H9 (cell line): Measurements from ENCODE around the gene TTC1. TPM values are rescaled to one million over a fixed set of nuclear protein-coding genes. Genes with fewer than 3 reads are reported as not detected.
"Not testable (repeated sequence)": the region's sequence is repeated elsewhere in the genome, so short reads cannot be mapped to it uniquely, and the experiment has no call there.

Experiments used
- DNase-seq: peaks from one replicate; pipeline ENCODE4 v3.0.0-alpha.2; 2017
- H2AFZ ChIP-seq: one replicate; pipeline ENCODE4 v1.6.1; 2013; ENCODE audit warnings: mild to moderate bottlenecking, low read length, control low read depth, moderate library complexity
- H2AK5ac ChIP-seq: 2 replicates; pipeline ENCODE4 v1.6.1; 2013; ENCODE audit warnings: low read length, control low read depth, mixed read lengths; ENCODE audit not compliant: insufficient read length
- H2BK120ac ChIP-seq: one replicate; pipeline ENCODE4 v1.6.1; 2013; ENCODE audit warnings: low read depth, mild to moderate bottlenecking, low read length, control low read depth, inconsistent platforms; ENCODE audit not compliant: poor library complexity, severe bottlenecking
- H2BK12ac ChIP-seq: 2 replicates; pipeline ENCODE4 v1.6.1; 2013; ENCODE audit warnings: low read length, control low read depth, mixed read lengths, low read depth; ENCODE audit not compliant: insufficient read length
- H2BK15ac ChIP-seq: 2 replicates; pipeline ENCODE4 v1.6.1; 2013; ENCODE audit warnings: low read depth, low read length, control low read depth
- H2BK20ac ChIP-seq: one replicate; pipeline ENCODE4 v1.6.1; 2013; ENCODE audit warnings: low read depth, mild to moderate bottlenecking, low read length, control low read depth, inconsistent platforms; ENCODE audit not compliant: poor library complexity, severe bottlenecking
- H2BK5ac ChIP-seq: 2 replicates; pipeline ENCODE4 v1.6.1; 2013; ENCODE audit warnings: low read length, control low read depth, mixed read lengths; ENCODE audit not compliant: insufficient read length
- H3K14ac ChIP-seq: 2 replicates; pipeline ENCODE4 v1.6.1; 2013; ENCODE audit warnings: low read length, control low read depth; ENCODE audit not compliant: insufficient read depth
- H3K18ac ChIP-seq: 2 replicates; pipeline ENCODE4 v1.6.1; 2013; ENCODE audit warnings: low read depth, mild to moderate bottlenecking, mixed read lengths, low read length, control low read depth; ENCODE audit not compliant: insufficient read length
- H3K23ac ChIP-seq: 2 replicates; pipeline ENCODE4 v1.6.1; 2013; ENCODE audit warnings: low read length, control low read depth, mixed read lengths, low read depth; ENCODE audit not compliant: insufficient read length
- H3K23me2 ChIP-seq: 2 replicates; pipeline ENCODE4 v1.6.1; 2013; ENCODE audit warnings: low read depth, mild to moderate bottlenecking, mixed read lengths, low read length, control low read depth; ENCODE audit not compliant: insufficient read length, poor library complexity, severe bottlenecking
- H3K27ac ChIP-seq: 2 replicates; pipeline ENCODE4 v1.5.1; 2013; ENCODE audit warnings: low read length, control low read depth, mixed read lengths, low read depth; ENCODE audit not compliant: insufficient read length
- H3K27me3 ChIP-seq: 2 replicates; pipeline ENCODE4 v1.6.1; 2013; ENCODE audit warnings: low read length, control low read depth, inconsistent platforms; ENCODE audit not compliant: insufficient read depth
- H3K4ac ChIP-seq: 2 replicates; pipeline ENCODE4 v1.6.1; 2013; ENCODE audit warnings: low read depth, mild to moderate bottlenecking, control low read depth, inconsistent platforms, low read length, moderate library complexity
- H3K4me1 ChIP-seq: 2 replicates; pipeline ENCODE4 v1.6.1; 2013; ENCODE audit warnings: low read length, control low read depth, inconsistent platforms; ENCODE audit not compliant: insufficient read depth
- H3K4me2 ChIP-seq: 2 replicates; pipeline ENCODE4 v1.6.1; 2013; ENCODE audit warnings: low read length, control low read depth, mixed read lengths; ENCODE audit not compliant: insufficient read length, insufficient read depth
- H3K56ac ChIP-seq: 2 replicates; pipeline ENCODE4 v1.6.1; 2013; ENCODE audit warnings: low read depth, mild to moderate bottlenecking, mixed read lengths, low read length, control low read depth; ENCODE audit not compliant: insufficient read length
- H3K79me1 ChIP-seq: 2 replicates; pipeline ENCODE4 v1.6.1; 2013; ENCODE audit warnings: low read depth, mild to moderate bottlenecking, moderate library complexity, low read length, control low read depth, inconsistent platforms; ENCODE audit not compliant: insufficient read depth, poor library complexity, severe bottlenecking
- H3K79me2 ChIP-seq: 2 replicates; pipeline ENCODE4 v1.6.1; 2013; ENCODE audit warnings: low read length, control low read depth, inconsistent platforms; ENCODE audit not compliant: insufficient read depth
- H3K9ac ChIP-seq: 2 replicates; pipeline ENCODE4 v1.6.1; 2013; ENCODE audit warnings: low read length, control low read depth, mixed read lengths; ENCODE audit not compliant: insufficient read length; ENCODE audit errors: extremely low read depth
- H3K9me3 ChIP-seq: one replicate; pipeline ENCODE4 v1.6.1; 2013; ENCODE audit warnings: low read depth, low read length, inconsistent platforms; ENCODE audit not compliant: control insufficient read depth
- H3T11ph ChIP-seq: one replicate; pipeline ENCODE4 v1.6.1; 2013; ENCODE audit warnings: mild to moderate bottlenecking, low read length, control low read depth, inconsistent platforms
- H4K20me1 ChIP-seq: one replicate; pipeline ENCODE4 v1.6.1; 2013; ENCODE audit not compliant: control insufficient read depth, insufficient read length, insufficient read depth
- H4K5ac ChIP-seq: 2 replicates; pipeline ENCODE4 v1.6.1; 2013; ENCODE audit warnings: low read depth, mild to moderate bottlenecking, mixed read lengths, low read length, control low read depth; ENCODE audit not compliant: insufficient read length
- H4K8ac ChIP-seq: replicated peaks from 2 replicates; pipeline ENCODE4 v1.6.1; 2013; ENCODE audit warnings: low read length, control low read depth, mixed read lengths, low read depth; ENCODE audit not compliant: insufficient read length
- H4K91ac ChIP-seq: 2 replicates; pipeline ENCODE4 v1.6.1; 2013; ENCODE audit warnings: low read depth, mild to moderate bottlenecking, moderate library complexity, mixed read lengths, low read length, control low read depth; ENCODE audit not compliant: insufficient read length
- H3K27ac Mint-ChIP-seq, 3 experiments: 2 replicates in 2 of 3; 3 replicates in 1 of 3; pipeline ENCODE4 v1.8.0; 2020 to 2021; ENCODE audit warnings: mixed read lengths in 3 of 3, mild to moderate bottlenecking in 1 of 3, moderate library complexity in 1 of 3
- H3K27me3 Mint-ChIP-seq: 2 replicates; pipeline ENCODE4 v1.8.0; 2021; ENCODE audit warnings: low read depth, mild to moderate bottlenecking, moderate library complexity, mixed read lengths
- H3K36me3 Mint-ChIP-seq, 3 experiments: 2 replicates in 2 of 3; 3 replicates in 1 of 3; pipeline ENCODE4 v1.8.0; 2020 to 2021; ENCODE audit warnings: low read depth in 3 of 3, mixed read lengths in 3 of 3; ENCODE audit not compliant: insufficient read depth in 1 of 3
- H3K4me1 Mint-ChIP-seq, 2 experiments: 2 replicates each; pipeline ENCODE4 v1.8.0; 2020; ENCODE audit warnings: mixed read lengths in 2 of 2
- H3K4me3 Mint-ChIP-seq, 2 experiments: 2 replicates in 1 of 2; 3 replicates in 1 of 2; pipeline ENCODE4 v1.8.0; 2020 to 2021; ENCODE audit warnings: mild to moderate bottlenecking in 2 of 2, mixed read lengths in 2 of 2, moderate library complexity in 1 of 2
- H3K9me3 Mint-ChIP-seq, 2 experiments: 2 replicates in 1 of 2; 3 replicates in 1 of 2; pipeline ENCODE4 v1.8.0; 2020; ENCODE audit warnings: mild to moderate bottlenecking in 2 of 2, mixed read lengths in 2 of 2, moderate library complexity in 1 of 2
- WGBS: extraction: QIAGEN DNeasy Blood & Tissue Kit; methylation state at CpG from one replicate; pipeline ENCODE4 v1.1.7; 2013; ENCODE audit warnings: missing lambda C conversion rate, low lambda C conversion rate, mixed read lengths; ENCODE audit not compliant: insufficient read length; ENCODE audit errors: extremely low coverage; 5-methylcytosine and 5-hydroxymethylcytosine counted together
- total RNA-seq: library from RNA; stranded (reverse); gene quantifications from 2 replicates; pipeline ENCODE4 v1.2.1, GENCODE V29; 2021
- TF ChIP-seq, protein P1 (sequence below): fragments of 200-600 bp; sonication (generic); conservative IDR thresholded peaks from 3 replicates; pipeline ENCODE4 v1.8.0; 2021; ENCODE audit warnings: antibody characterized with exemption, mild to moderate bottlenecking

Gene TTC1
- total RNA-seq, 1 experiment from 2014 or later, result 62.6 TPM

DNA sequence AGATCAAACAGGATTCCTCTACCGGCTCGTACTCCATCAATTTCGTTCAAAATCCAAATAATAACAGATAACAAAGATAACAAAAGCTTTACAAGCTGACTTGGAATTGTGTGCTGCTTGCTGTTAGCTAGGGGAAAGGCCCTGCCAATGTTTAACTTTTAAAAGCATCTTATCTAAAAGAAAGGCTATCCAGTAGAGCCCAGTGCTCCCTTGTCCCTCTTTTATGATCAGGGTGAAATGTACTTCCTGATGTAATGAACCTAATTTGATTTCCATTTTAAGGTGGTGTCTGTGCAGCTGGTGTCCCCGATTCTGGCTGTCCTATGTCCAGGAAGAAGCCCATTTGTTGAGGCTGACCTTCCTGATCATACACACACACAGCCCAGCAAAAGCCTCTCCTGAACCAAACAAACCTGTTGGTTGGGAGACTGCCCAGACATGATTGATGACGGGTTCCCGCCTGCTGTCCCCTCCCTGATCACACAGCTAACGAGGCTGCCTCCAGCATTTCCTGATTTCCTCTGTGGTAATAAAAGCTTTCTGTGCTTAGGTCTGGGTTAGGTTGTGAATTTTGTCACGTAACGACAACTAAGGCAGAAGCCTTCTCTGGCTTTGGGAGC is 56.2 kb downstream of the TTC1 start:
- no peak overlapping the region for H4K5ac ChIP-seq
- H3K79me1 ChIP-seq, result no peaks in the 10 kb centered on the region
- no peaks in the 10 kb centered on the region for H3K79me2 ChIP-seq
- no peaks in the 10 kb centered on the region for H4K20me1 ChIP-seq
- no peak overlapping the region for H2BK20ac ChIP-seq
- no peak for DNase-seq
- no peak overlapping the region for H2BK120ac ChIP-seq
- H2BK15ac ChIP-seq, result no peak overlapping the region
- H2BK5ac ChIP-seq, result no peak overlapping the region
- no peak overlapping the region for H3K9ac ChIP-seq
- no peaks in the 10 kb centered on the region; the same call in 1 of the 2 replicates for H3K4me1 ChIP-seq
- H3K4me1 Mint-ChIP-seq, result peaks cover 22 to 26% of the 10 kb centered on the region in 2 experiments
- no peak overlapping the region for H3K18ac ChIP-seq
- H3T11ph ChIP-seq, result no peak overlapping the region
- H2AFZ ChIP-seq, result no peak overlapping the region
- no peak overlapping the region for H3K27ac ChIP-seq
- no peak overlapping the region for H3K4ac ChIP-seq
- H3K23me2 ChIP-seq, result no peaks in the 10 kb centered on the region
- H3K27me3 ChIP-seq, result no peaks in the 10 kb centered on the region; the same call in 1 of the 2 replicates
- peaks cover 0 to 30% (median 13%) of the 10 kb centered on the region in 3 experiments; a peak in 5 of 7 replicates for H3K36me3 Mint-ChIP-seq
- H4K8ac ChIP-seq, result no peak overlapping the region
- H3K4me3 Mint-ChIP-seq, result no peak overlapping the region; a peak in 1 of 5 replicates
- no peak overlapping the region for H2BK12ac ChIP-seq
- H3K9me3 ChIP-seq, result no peaks in the 10 kb centered on the region
- no CpG with 5 or more reads among the region's 9 CpGs for WGBS
- no peak overlapping the region for H3K4me2 ChIP-seq
- TF ChIP-seq, protein P1, sequence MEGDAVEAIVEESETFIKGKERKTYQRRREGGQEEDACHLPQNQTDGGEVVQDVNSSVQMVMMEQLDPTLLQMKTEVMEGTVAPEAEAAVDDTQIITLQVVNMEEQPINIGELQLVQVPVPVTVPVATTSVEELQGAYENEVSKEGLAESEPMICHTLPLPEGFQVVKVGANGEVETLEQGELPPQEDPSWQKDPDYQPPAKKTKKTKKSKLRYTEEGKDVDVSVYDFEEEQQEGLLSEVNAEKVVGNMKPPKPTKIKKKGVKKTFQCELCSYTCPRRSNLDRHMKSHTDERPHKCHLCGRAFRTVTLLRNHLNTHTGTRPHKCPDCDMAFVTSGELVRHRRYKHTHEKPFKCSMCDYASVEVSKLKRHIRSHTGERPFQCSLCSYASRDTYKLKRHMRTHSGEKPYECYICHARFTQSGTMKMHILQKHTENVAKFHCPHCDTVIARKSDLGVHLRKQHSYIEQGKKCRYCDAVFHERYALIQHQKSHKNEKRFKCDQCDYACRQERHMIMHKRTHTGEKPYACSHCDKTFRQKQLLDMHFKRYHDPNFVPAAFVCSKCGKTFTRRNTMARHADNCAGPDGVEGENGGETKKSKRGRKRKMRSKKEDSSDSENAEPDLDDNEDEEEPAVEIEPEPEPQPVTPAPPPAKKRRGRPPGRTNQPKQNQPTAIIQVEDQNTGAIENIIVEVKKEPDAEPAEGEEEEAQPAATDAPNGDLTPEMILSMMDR, result no peak
- H3K27me3 Mint-ChIP-seq, result no peaks in the 10 kb centered on the region
- H3K56ac ChIP-seq, result no peak overlapping the region
- no peak overlapping the region for H3K23ac ChIP-seq
- peak overlapping the region; percentile 21 to 62 (median 49); a peak in 2 of 7 replicates for H3K27ac Mint-ChIP-seq
- H3K9me3 Mint-ChIP-seq, result no peaks in the 10 kb centered on the region
- H2AK5ac ChIP-seq, result no peak overlapping the region
- no peak overlapping the region for H4K91ac ChIP-seq
- no peak overlapping the region for H3K14ac ChIP-seq

DNA sequence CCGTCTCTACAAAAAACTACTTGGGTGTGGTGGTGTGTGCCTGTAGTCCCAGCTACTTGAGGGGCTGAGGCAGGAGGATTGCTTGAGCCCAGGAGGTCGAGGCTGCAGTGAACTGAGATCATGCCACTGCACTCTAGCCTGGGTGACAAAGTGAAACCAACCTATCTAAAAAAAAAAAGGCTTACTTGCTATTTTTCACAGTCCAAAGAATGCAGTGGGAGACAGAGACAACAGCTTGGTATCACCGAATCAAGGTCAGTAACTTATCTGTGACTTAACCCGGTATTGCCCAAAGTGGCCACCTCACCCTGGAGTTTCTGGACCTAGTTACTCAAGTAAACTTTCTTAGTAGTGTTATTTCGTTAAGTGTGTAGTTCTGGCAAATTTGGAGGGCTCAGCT is 60.2 kb downstream of the TTC1 start:
- H3K9me3 Mint-ChIP-seq, H3T11ph ChIP-seq, H3K23me2 ChIP-seq, H4K8ac ChIP-seq, H3K14ac ChIP-seq, H3K56ac ChIP-seq, H2BK120ac ChIP-seq, H3K79me1 ChIP-seq, H2BK12ac ChIP-seq, H3K9me3 ChIP-seq, H2AK5ac ChIP-seq, H3K27me3 Mint-ChIP-seq, H2AFZ ChIP-seq, H2BK5ac ChIP-seq, H3K27me3 ChIP-seq, H3K4me2 ChIP-seq, H4K91ac ChIP-seq, H3K27ac ChIP-seq, H3K18ac ChIP-seq, H2BK15ac ChIP-seq, H3K23ac ChIP-seq, H3K4me3 Mint-ChIP-seq, H3K4me1 ChIP-seq, DNase-seq, H4K5ac ChIP-seq, H2BK20ac ChIP-seq, H3K9ac ChIP-seq, H3K79me2 ChIP-seq, H3K4ac ChIP-seq, H4K20me1 ChIP-seq: not testable (repeated sequence)
- Mint-ChIP-seq H3K36me3 (peaks cover 0 to 19% (median 13%) of the 10 kb centered on the region in 3 experiments; a peak in 5 of 7 replicates), H3K4me1 (peaks cover 13 to 21% of the 10 kb centered on the region in 2 experiments), H3K27ac (peak overlapping the region in 1 of 3 experiments; percentile 48; a peak in 1 of 7 replicates)
- no CpG with 5 or more reads among the region's 5 CpGs for WGBS
